ENCODE results near the gene AGBL2. TPM values are rescaled to one million over a fixed set of nuclear protein-coding genes. Genes with fewer than 3 reads are reported as not detected.
"Not testable (repeated sequence)": the region's sequence is repeated elsewhere in the genome, so short reads cannot be mapped to it uniquely, and the experiment has no call there.

The AGBL2 gene
- polyA plus RNA-seq, 4 donors: 4.5 to 14.1 (median 8.6) TPM

DNA sequence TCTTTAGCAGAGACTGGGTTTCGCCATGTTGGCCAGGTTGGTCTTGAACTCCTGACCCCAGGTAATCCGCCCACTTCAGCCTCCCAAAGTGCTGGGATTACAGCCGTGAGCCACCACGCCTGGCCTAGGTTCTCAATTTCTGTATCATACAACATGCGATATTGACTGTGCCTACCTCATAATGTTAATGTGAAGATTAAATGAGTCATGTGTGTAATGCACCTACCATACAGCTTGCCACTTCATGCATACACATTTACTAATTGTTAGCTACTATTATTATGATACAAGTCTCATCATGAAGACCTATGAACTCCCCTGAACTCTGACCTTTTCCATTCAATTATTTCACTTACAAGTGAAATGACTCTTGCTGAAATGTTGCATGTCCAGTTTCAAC is 25.7 kb downstream of the AGBL2 start:
- no peak for DNase-seq (ENCODE audit: low read depth in 4 of 4, low spot score in 3 of 4)

DNA sequence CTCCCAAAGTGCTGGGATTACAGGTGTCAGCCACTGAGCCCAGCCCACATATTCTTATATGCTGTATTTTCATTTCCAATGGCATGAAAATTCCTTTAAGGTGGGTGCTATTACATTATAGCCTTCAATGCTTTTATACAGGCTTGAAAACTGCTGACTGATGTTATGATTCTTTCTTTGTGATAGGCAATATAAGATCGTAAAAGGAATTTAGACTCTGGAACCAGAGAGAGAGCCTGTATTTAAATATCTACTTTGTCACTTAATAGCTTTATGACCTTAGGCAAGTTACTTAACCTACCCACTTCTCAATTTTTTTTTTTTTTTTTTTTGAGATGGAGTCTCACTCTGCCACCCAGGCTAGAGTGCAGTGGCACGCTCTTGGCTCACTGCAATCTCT is 26.2 kb downstream of the AGBL2 start:
- DNase-seq (ENCODE audit: low read depth in 4 of 4, low spot score in 3 of 4): no peak

DNA sequence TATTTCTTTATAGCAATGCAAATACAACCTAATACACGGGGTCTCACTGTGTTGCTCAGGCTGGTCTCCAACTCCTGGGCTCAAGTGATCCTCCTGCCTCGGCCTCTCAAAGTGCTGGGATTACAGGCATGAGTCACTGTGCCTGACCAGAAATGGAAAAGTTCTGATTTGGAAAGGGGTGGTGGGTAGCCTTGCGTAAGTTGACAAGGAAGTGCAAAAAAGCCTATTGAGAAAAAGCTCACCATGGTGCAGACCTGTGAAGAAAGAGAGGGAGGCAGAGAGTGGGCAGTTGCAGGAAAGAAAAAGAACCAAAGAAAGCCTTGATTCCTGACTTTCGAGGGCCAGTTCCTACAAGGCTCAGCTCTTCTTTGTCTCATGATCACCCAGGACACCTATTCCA is 27.1 kb downstream of the AGBL2 start:
- no peak for DNase-seq (ENCODE audit: low read depth in 4 of 4, low spot score in 3 of 4)

DNA sequence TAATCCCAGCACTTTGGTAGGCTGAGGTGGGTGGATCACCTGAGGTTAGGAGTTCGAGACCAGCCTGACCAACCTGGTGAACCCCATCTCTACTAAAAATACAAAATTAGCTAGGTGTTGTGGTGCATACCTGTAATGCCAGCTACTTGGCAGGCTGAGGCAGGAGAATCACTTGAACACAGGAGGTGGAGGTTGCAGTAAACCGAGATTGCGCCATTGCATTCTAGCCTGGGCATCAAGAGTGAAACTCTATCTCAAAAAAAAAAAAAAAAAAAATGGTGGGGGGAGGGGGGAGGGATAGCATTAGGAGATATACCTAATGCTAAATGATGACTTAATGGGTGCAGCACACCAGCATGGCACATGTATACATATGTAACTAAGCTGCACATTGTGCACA is 28.5 kb downstream of the AGBL2 start:
- DNase-seq (ENCODE audit: low read depth in 4 of 4, low spot score in 3 of 4): not testable (repeated sequence)

DNA sequence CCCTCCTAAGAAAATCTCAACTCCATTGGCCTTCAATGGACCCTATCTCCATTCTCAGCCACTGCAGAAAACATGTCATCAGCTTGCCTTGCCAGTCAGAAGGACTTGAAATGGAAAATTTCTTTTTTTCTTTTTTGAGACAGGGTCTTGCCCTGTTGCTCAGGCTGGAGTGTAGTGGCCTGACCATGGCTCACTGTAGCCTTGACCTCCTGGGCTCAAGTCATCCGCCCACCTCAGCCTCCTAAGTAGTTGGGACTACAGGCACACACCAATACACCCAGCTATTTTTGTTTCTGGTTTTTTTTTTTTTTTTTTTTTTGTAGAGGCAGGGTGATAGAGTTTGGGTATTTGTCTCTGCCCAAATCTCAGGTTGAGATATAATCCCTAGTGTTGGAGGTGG is 29.0 kb downstream of the AGBL2 start:
- no peak for DNase-seq (ENCODE audit: low read depth in 4 of 4, low spot score in 3 of 4)

DNA sequence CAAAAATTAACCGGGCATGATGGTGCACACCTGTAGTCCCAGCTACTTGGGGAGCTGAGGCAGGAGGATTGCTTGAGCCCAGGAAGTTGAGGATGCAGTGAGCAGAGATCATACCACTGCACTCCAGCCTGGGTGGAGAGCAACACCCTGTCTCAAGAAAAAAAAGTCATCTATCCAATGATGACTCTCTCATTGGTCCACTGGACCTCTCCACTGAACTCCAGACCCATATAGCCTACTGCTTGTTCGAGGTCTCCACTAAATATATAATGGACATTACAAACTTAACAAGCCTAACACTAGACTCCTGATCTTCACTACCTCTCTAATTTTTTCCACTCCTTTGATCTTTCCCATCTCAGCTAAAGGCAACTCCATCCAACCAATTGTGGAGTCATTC is 39.3 kb downstream of the AGBL2 start:
- DNase-seq (ENCODE audit: low read depth in 4 of 4, low spot score in 3 of 4): no peak

DNA sequence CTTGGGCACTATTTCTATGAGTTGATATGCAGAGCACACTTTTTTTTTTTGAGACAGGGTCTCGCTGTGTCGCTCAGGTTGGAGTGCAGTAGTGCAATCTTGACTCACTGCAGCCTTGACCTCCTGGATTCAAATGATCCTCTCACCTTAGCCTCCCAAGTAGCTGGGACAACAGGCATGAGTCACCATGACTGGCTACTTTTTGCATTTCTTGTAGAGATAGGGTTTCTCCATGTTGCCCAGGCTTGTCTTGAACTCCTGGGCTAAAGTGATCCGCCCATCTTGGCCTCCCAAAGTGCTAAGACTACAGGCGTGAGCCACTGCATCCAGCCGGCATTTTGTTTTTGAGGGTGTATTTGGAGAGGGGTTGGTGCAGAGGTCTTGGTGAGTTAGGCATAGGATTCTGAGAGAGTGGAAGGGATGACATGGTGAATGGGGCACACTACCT is 42.9 kb downstream of the AGBL2 start:
- no peak for DNase-seq (ENCODE audit: low read depth in 4 of 4, low spot score in 3 of 4)

DNA sequence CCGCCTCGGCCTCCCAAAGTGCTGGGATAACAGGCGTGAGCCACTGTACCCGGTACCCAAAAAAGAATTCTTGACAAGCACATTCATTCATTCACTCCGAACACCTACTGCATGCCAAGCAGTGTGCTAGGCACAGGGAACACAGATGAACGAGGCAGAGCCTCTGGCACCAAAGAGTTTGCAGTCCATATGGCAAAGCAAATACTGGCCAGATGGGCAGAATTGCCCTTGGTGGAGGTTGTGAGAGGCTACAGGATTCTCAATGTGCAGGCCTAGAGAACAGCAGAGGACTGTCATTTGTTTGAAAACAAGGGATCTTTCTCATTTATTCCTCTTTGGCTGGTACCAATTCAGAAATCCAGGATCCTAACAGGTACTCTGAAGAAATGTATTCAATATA is 45.3 kb downstream of the AGBL2 start:
- DNase-seq (ENCODE audit: low read depth in 4 of 4, low spot score in 3 of 4): no peak

DNA sequence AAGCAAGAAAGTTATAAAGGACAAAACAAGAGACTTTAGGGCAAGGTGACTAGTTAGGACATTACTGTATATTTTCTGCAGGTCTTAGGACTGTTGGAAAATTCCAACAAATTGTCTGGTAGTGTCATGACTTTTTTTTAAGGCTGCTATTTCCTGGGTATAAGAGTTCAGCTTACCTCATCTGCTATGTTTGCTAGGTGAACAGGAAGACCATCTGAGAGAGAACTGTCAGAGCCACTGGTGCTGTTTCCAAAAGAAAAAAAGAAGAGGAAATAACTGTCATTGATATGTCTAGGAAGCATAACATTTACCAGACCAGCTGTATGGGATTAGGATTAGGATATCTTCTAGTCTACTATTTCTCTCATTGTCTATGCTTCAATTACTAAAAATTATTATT is 46.5 kb downstream of the AGBL2 start:
- no peak for DNase-seq (ENCODE audit: low read depth in 4 of 4, low spot score in 3 of 4)

DNA sequence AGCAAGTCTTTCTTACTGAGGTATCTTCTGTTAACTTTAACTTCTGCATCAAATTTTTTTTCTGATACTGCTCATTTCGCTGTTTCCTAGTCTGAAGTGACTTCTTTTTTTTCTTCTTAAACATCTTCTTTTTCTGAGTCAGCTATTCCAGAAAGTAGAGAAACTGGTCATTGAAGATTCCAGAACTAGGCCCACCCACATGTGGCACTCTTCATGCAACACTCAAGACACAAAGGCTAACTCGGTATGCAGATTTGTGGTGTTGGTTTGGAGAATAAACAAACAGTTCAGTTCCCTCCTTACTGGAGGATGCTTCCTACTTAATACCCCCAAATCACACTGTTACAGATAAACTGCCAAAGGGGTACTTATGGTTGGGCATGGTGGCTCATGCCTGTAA is 47.6 kb downstream of the AGBL2 start:
- no peak for DNase-seq (ENCODE audit: low read depth in 4 of 4, low spot score in 3 of 4)

DNA sequence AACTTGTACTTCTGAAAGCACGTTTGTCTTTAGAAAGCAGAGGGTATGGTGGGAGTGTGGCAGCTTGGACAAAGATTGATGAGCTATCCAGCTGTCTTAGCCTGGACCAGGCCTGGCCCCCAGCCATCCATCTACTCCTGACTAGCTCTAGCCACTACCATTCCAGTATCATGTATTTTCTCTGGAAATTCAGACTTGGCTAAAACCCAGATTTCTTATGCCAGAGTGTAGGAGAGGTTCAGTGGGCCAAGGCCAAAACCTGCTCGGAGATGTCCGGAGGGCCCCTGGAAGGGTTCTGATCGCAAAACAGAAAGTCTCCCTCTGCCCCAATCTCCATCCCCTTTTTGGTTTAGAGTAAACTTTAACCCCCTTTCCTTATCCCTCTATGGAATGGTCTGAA is 48.0 kb downstream of the AGBL2 start:
- DNase-seq (ENCODE audit: low read depth in 4 of 4, low spot score in 3 of 4): peak in 1 of 4 donors; percentile 22

DNA sequence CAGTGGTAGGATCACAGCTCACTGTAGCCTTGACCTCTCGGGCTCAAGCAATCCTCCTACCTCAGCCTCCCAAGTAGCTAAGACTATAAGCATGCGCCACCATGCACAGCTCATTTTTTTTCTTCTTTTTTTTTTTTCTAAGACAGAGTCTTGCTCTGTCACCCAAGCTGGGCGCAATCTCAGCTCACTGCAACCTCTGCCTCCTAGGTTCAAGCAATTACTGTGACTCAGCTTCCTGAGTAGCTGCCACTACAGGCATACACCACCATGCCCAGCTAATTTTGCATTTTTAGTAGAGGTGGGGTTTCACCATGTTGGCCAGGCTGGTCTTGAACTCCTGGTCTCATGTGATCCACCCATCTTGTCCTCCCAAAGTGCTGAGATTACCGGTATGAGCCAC is 50.2 kb downstream of the AGBL2 start:
- DNase-seq (ENCODE audit: low read depth in 4 of 4, low spot score in 3 of 4): not testable (repeated sequence)

DNA sequence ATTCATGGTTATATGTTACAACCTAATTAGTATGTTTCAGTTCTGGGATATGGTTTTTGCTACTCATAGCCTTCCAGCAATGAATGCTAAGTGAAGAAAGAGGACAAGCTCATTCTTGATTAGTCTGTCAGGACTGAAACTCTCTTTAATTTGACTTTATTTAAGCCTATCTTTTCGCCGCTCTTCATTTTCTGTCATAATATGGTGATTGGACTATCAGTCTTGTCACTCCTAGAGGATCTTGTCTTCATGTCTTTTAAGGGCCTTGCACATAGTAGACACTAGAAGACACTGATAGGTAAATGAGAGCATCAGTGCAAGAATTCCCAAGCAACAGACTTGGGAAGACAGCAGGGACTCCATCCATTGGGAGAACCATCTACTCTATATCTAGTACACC is 53.9 kb downstream of the AGBL2 start:
- DNase-seq (ENCODE audit: low read depth in 4 of 4, low spot score in 3 of 4): no peak

DNA sequence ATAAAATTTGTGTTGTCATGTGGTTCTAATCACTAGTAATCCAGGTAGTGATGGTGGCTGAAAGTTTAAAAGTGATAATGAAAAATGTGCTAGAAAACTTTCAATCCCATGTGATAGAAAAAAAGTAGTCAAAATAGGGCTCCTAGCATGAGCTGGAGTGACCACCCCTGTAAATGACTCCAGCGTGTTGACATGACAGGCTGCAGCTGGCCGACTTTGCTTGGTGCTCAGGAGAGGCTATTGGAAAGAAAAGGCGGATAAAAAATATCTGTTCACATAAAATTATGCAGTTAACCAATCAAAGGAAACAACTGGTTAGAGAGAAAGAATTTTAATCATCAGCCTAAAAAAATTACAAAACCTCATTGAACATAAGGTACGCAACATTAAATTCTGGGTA is 55.9 kb downstream of the AGBL2 start:
- DNase-seq (ENCODE audit: low read depth in 4 of 4, low spot score in 3 of 4): peak in 1 of 4 donors; percentile 32

DNA sequence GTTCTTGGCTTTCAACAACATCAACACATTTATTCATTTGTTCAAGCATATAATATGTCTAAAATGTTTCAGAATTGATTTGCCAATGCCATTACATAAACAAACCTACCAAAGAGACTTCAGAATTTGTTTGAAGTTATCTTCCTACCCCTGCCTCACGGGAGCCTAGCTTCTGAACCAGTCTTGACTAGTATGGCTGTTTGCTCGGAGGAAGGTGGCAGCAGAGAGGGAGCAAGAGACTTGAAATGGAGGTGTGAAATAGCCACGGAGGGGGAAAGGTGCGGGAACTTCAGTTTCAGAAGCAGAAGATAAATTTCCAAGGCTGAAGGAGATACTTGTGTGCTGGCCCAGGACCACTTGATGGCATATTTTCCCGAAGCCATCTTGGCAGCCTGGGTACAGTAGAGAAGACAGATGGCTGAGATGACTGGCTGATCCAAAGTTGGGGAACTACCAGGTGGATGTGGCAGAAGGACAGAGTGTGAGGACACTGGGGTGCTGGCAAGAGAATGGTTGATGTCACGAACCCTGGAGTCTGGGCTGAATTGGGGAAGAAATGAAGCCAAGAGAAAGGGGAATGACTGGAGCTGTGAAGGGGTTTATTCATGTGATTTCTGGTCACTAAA is 58.8 kb downstream of the AGBL2 start:
- DNase-seq (ENCODE audit: low read depth in 4 of 4, low spot score in 3 of 4): no peak

DNA sequence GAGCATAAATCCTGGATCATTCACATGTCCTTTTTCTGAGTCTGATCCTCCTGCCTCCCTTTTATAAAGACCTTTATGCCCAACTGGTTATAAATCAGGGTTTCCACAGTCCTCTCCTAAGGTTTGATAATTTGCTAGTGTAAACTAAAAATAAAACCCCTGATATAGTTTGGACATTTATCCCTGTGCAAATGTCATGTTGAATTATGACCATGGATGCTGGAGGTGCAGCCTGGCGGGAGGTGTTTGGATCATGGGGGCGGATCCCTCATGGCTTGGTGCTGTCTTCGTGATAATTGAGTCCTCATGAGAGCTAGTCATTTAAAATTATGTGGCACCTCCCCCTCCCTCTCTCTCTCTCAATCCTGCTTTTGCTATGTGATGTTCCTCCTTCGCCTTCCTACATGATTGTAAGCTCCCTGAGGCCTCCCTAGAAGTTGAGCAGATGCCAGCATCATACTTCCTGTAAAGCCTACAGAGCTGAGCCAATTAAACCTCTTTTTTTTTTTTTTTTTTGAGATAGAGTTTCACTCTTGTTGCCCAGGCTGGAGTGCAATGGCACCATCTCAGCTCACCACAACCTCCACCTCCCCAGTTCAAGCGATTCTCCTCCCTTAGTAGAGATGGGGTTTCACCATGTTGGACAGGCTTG is 63.2 kb downstream of the AGBL2 start:
- no peak for DNase-seq (ENCODE audit: low read depth in 4 of 4, low spot score in 3 of 4)

DNA sequence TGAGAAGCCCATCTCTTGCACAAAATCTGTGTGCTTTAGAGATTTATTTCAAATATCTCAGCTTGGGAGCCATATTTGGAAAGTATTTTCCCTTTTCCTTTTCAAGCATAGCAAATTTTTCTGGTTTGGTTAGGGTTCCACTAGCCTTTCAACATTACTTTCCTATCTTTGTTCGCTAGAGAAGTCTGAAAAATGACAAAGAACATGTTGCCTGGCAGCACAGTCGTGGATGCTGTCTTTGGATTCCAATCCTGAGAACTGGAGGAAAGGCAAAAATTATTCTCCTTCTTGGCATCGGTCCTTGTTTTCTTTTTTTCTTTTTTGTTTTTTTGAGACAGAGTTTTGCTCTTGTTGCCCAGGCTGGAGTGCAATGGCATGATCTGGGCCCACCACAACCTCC is 65.9 kb downstream of the AGBL2 start:
- no peak for DNase-seq (ENCODE audit: low read depth in 4 of 4, low spot score in 3 of 4)

DNA sequence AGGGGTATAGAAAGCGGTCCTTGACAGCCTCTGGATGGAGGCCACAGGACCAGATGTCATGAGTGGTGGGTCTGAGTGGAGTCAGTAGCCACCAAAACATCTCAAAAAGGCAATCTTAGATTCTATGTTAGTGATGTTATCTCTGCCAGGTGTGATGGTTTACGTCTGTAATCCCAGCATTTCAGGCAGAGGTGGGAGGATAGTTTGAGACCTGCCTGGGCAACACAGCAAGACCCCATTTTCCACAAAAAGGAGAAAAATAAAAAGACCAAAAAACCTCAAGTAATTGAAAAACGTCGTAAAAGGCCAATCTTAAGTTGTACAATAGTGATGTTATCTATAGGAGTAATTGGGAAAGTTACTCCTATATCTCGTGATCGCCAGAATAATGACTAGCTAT is 69.2 kb downstream of the AGBL2 start:
- no peak for DNase-seq (ENCODE audit: low read depth in 4 of 4, low spot score in 3 of 4)

DNA sequence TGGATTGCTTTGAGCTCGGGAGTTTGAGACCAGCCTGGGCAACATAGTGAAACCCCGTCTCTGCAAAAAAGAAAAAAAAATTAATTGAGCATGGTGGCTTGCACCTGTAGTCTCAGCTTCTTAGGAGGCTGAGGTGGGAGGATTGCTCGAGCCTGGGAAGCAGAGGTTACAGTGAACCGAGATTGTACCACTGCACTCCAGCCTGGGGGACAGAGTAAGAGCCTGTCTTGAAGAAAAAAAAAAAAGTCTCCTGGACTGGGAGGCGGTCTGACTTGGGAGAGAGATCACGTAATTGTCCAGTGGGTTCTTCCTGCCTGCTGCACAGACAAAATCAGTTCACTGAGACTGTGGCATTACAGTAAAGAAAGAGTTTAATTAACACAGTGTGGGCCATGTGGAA is 69.7 kb downstream of the AGBL2 start:
- DNase-seq (ENCODE audit: low read depth in 4 of 4, low spot score in 3 of 4): no peak

DNA sequence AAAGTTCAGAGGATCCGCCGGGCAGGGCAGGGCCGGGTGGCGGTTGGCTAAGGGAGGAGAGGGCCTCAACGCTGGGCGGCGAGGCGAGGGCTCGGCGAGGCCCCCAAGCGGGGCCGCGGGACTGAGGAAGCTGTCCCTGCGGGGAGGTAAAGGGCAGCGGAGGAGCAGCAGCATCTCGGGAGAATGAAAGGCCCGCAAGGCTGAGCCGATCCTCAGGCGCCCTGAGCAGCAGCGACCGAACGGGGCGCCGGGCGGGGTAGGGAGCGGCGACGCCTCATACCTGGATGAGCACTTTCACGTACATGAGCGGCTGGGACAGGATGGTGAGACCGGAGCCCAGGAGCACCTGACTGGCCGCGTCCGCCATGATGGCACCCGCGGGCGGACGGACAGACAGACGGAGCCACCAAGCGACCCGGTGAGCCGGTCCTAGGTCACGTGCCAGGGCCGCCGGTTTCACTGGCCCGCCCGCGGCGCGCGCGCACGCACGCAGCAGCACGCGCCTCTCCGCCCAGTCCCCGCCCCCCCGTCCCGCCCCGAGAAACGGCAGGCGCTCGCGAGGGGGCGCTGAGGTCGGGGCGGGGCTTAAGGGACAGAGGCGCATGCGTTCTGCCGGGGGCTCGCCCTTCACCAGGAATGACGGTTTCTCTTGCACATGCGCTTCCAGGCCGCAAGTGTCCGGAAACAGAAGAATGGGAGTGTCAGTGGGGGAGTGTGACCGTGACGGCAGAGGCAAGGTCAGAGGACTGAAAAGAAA is 72.9 kb downstream of the AGBL2 start, which contains the start of gene MTCH2:
MTCH2 (minus strand) TSS at position 461 of the 757 bp plus-strand sequence; CDS start at position 367, 94 bp downstream.
- DNase-seq (ENCODE audit: low read depth in 4 of 4, low spot score in 3 of 4): peak; percentile 92 to 95 (median 94)

DNA sequence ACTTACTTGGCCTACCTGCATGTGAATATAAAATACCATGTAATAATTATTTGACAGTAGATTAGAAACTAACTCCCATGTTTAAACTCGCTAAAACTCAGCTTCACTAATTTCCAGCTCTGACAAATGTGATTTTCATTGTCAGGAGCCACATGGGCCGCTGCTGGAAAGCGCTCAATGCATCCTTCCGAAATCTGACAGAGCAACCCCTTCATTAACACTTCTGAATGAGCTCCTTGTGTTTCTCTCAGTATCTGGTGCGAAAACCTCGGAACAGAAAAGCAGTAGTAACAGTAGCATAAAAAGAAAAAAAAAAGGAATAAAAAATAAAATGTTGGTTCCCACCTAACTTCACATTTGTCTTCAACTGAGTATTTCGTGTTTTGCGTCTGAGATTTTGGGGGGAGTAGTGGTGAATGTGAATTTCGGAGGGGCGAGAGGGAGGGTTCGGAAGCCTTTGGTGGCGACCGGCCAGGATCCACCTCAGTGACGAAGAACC is 73.5 kb downstream of the AGBL2 start:
- no peak for DNase-seq (ENCODE audit: low read depth in 4 of 4, low spot score in 3 of 4)

DNA sequence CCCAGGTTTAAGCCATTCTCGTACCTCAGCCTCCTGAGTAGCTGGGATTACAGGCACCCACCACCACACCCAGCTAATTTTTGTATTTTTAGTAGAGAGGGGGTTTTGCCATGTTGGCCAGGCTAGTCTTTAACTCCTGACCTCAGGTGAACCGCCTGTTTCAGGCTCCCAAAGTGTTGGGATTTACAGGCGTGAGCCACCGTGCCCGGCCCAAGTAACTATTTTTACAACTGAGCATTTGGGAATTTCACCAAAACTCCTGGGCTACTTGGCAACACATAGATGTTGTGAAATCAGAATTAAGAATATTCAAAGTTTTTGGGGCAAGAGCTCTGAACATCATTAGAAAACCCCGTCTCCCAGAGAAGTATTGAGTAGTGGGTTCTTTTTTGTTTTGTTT is 74.7 kb downstream of the AGBL2 start:
- not testable (repeated sequence) for DNase-seq (ENCODE audit: low read depth in 4 of 4, low spot score in 3 of 4)

Data from left renal pelvis (tissue), 4 donors.